Aortic smooth muscle cell (primary cell): ENCODE results near the gene WNT2B. TPM values are rescaled to one million over a fixed set of nuclear protein-coding genes. Genes with fewer than 3 reads are reported as not detected.

Experiments
- total RNA-seq: library from RNA; depleted of rRNA; stranded (reverse); fragments of >200 nt; gene quantifications from 2 replicates; pipeline ENCODE4 v1.2.3, GENCODE V29; 2014

WNT2B gene
- 3.0 and 3.4 TPM in 2 replicates for total RNA-seq

GRCh38 chr1:112508278-112509004 lies at the start of gene WNT2B:
Gene WNT2B (plus strand): TSS chr1:112508965. CDS start chr1:112509263, 298 bp downstream.

Other genes starting within 250 kb of the WNT2B start
- gene CTTNBP2NL, start 112.8 kb upstream of the WNT2B start, total RNA-seq: 14.4 and 20.7 TPM in 2 replicates
- 13.9 and 18.1 TPM in 2 replicates for gene ST7L, start 110.2 kb downstream of the WNT2B start, total RNA-seq
- gene CAPZA1, start 110.9 kb downstream of the WNT2B start, total RNA-seq: 286 and 314 TPM in 2 replicates
- 40.8 and 42.3 TPM in 2 replicates for gene MOV10, start 165.7 kb downstream of the WNT2B start, total RNA-seq
- 885 and 1,082 TPM in 2 replicates for gene RHOC, start 198.2 kb downstream of the WNT2B start, total RNA-seq
- gene PPM1J, start 206.4 kb downstream of the WNT2B start, total RNA-seq: 0.50 and 0.53 TPM in 2 replicates